GDM1 (cell line): ENCODE data around the gene CTAGE4.
"Not testable (repeated sequence)": the region's sequence is repeated elsewhere in the genome, so short reads cannot be mapped to it uniquely, and the experiment has no call there.

ENCODE experiments used
- DNase-seq: peaks from one replicate; lab custom pipeline; 2025; lab: John Stamatoyannopoulos, UW

CTAGE4 gene

GRCh38 chr7:144218581-144218980, 35.3 kb downstream of the CTAGE4 start:
- not testable (repeated sequence) for DNase-seq

GRCh38 chr7:144219149-144219548, 35.9 kb downstream of the CTAGE4 start:
- not testable (repeated sequence) for DNase-seq

- DNase-seq: not testable (repeated sequence)
Observed at GRCh38 chr7:144220531-144220930, 37.3 kb downstream of the CTAGE4 start.

GRCh38 chr7:144223675-144224074, 40.4 kb downstream of the CTAGE4 start:
- DNase-seq: not testable (repeated sequence)

- not testable (repeated sequence) for DNase-seq
Observed at GRCh38 chr7:144226866-144227265, 43.6 kb downstream of the CTAGE4 start.

GRCh38 chr7:144228810-144229209, 45.5 kb downstream of the CTAGE4 start:
- DNase-seq: not testable (repeated sequence)

- DNase-seq: not testable (repeated sequence)
Observed at GRCh38 chr7:144231027-144231426, 47.8 kb downstream of the CTAGE4 start.

- DNase-seq: not testable (repeated sequence)
Observed at GRCh38 chr7:144233039-144233438, 49.8 kb downstream of the CTAGE4 start.
